ENCODE measurements around the gene GPR152. TPM values are rescaled to one million over a fixed set of nuclear protein-coding genes. Genes with fewer than 3 reads are reported as not detected.

The GPR152 gene
- total and polyA plus RNA-seq, 2 donors (not counting 3 experiments of a cell fraction or from before 2014, with no cell fraction given) = not detected

- ChIA-PET CTCF (interaction anchor here (1.0 to 1.6 kb wide), 3 partner anchors 37 to 46 kb away, joined by 3 to 9 read pairs (median 5); partner anchors contain the start of genes PPP1CA and RAD9A), POLR2A (no interaction called here)
- Histone ChIP-seq H3K4me1 (ENCODE audit: control insufficient read depth, extremely low read depth, insufficient read depth, low read length) (peaks cover 6% of the 10 kb centered on the region), H3K4me2 (ENCODE audit: insufficient read depth, low read length) (no peak overlapping the region), H3K4me3 (replicated peaks in 1 of 3; ENCODE audit: insufficient read depth in 1 of 3, low read depth in 1 of 3, low read length in 3 of 3) (no peak overlapping the region), H2AFZ (ENCODE audit: low read depth, low read length) (no peak overlapping the region), H3K36me3 (ENCODE audit: control insufficient read depth in 2 of 2, extremely low read depth in 1 of 2, insufficient read depth in 2 of 2, low read length in 2 of 2) (peaks cover 0 to 37% of the 10 kb centered on the region in 2 experiments), H3K9me3 (replicated peaks; ENCODE audit: control insufficient read depth, insufficient read depth, low read length) (no peaks in the 10 kb centered on the region), H4K20me1 (replicated peaks; ENCODE audit: control insufficient read depth, extremely low read depth, insufficient read depth, low read length) (no peaks in the 10 kb centered on the region), H3K27ac (ENCODE audit: insufficient read depth, low read depth, low read length) (no peak overlapping the region), H3K9me1 (replicated peaks; ENCODE audit: control insufficient read depth, extremely low read depth, insufficient read depth, low read length) (no peaks in the 10 kb centered on the region), H3K9ac (replicated peaks; ENCODE audit: extremely low read depth, insufficient read depth, low read length) (no peak overlapping the region), H3K27me3 (ENCODE audit: control insufficient read depth in 2 of 2, insufficient read depth in 2 of 2, low read length in 2 of 2) (no peaks in the 10 kb centered on the region), H3K79me2 (ENCODE audit: control insufficient read depth, insufficient read depth, low read length) (peaks cover 11% of the 10 kb centered on the region)
- TF ChIP-seq POLR2AphosphoS5 (IDR thresholded peaks at IDR 0.05; ENCODE audit: insufficient read depth, low read depth, low read length) (peak; percentile 12), GATA2 (IDR thresholded peaks at IDR 0.05; ENCODE audit: insufficient read depth, insufficient read length, low read depth, low read length) (no peak), POLR2A (IDR thresholded peaks at IDR 0.05; ENCODE audit: low read depth, low read length) (peak; percentile 36), MYC (IDR thresholded peaks at IDR 0.05; ENCODE audit: low read depth, low read length) (no peak)
- BruUV-seq (replicated peaks) = no TSS peak
- dilution Hi-C loops (cut with MboI; ENCODE audit: extremely low pct_ligation_motif_present, low sequenced_read_pairs) (no loop called here), intact Hi-C loops (cut with micrococcal nuclease) (no loop called here)
- FAIRE-seq (no peak), DNase-seq (ENCODE audit: low read depth, low spot score) (no peak)
These were observed 14.2 kb downstream of the GPR152 start for GRCh38 chr11:67438158-67438902.

GRCh38 chr11:67437809-67438157 is 14.7 kb downstream of the GPR152 start:
- Histone ChIP-seq H3K4me2 (ENCODE audit: insufficient read depth, low read length) (no peak overlapping the region), H4K20me1 (replicated peaks; ENCODE audit: control insufficient read depth, extremely low read depth, insufficient read depth, low read length) (no peaks in the 10 kb centered on the region), H3K9me1 (replicated peaks; ENCODE audit: control insufficient read depth, extremely low read depth, insufficient read depth, low read length) (no peaks in the 10 kb centered on the region), H3K27me3 (ENCODE audit: control insufficient read depth in 2 of 2, insufficient read depth in 2 of 2, low read length in 2 of 2) (no peaks in the 10 kb centered on the region), H3K4me1 (ENCODE audit: control insufficient read depth, extremely low read depth, insufficient read depth, low read length) (peaks cover 6% of the 10 kb centered on the region), H3K9ac (replicated peaks; ENCODE audit: extremely low read depth, insufficient read depth, low read length) (no peak overlapping the region), H3K36me3 (ENCODE audit: control insufficient read depth in 2 of 2, extremely low read depth in 1 of 2, insufficient read depth in 2 of 2, low read length in 2 of 2) (peaks cover 0 to 43% of the 10 kb centered on the region in 2 experiments), H2AFZ (ENCODE audit: low read depth, low read length) (no peak overlapping the region), H3K79me2 (ENCODE audit: control insufficient read depth, insufficient read depth, low read length) (peaks cover 8% of the 10 kb centered on the region), H3K9me3 (replicated peaks; ENCODE audit: control insufficient read depth, insufficient read depth, low read length) (no peaks in the 10 kb centered on the region), H3K27ac (ENCODE audit: insufficient read depth, low read depth, low read length) (no peak overlapping the region), H3K4me3 (replicated peaks in 1 of 3; ENCODE audit: insufficient read depth in 1 of 3, low read depth in 1 of 3, low read length in 3 of 3) (no peak overlapping the region)
- no peak for DNase-seq (ENCODE audit: low read depth, low spot score)
- TF ChIP-seq JUN (IDR thresholded peaks at IDR 0.05; ENCODE audit: borderline replicate concordance, insufficient read depth, insufficient read length, low read depth) (no peak), GATA2 (IDR thresholded peaks at IDR 0.05; ENCODE audit: insufficient read depth, insufficient read length, low read depth, low read length) (no peak), FOS (IDR thresholded peaks at IDR 0.05; ENCODE audit: borderline replicate concordance, insufficient read depth, low read length) (no peak), EZH2 (IDR thresholded peaks at IDR 0.05; ENCODE audit: borderline replicate concordance, low read depth, low read length, severe bottlenecking) (no peak), CTCF (IDR thresholded peaks at IDR 0.05; ENCODE audit: extremely low read depth in 1 of 2, insufficient read depth in 1 of 2, low read depth in 1 of 2, low read length in 2 of 2) (no peak), POLR2A (IDR thresholded peaks at IDR 0.05; ENCODE audit: low read depth, low read length) (no peak), POLR2AphosphoS5 (IDR thresholded peaks at IDR 0.05; ENCODE audit: insufficient read depth, low read depth, low read length) (no peak), MYC (IDR thresholded peaks at IDR 0.05; ENCODE audit: low read depth, low read length) (no peak), MAX (IDR thresholded peaks at IDR 0.05; ENCODE audit: insufficient read depth, insufficient read length) (no peak)
- FAIRE-seq = no peak
- dilution Hi-C loops (cut with MboI; ENCODE audit: extremely low pct_ligation_motif_present, low sequenced_read_pairs) = no loop called here
- ChIA-PET CTCF (interaction anchor here (1.6 kb wide), 1 partner anchor 36 kb away, joined by 9 read pairs; the partner anchor contains the start of gene PPP1CA), POLR2A (no interaction called here)
- intact Hi-C loops (cut with micrococcal nuclease) = no loop called here
- no TSS peak for BruUV-seq (replicated peaks)

Data from endothelial cell of umbilical vein (primary cell).